ENCODE measurements around the gene SGK1.

GRCh38 chr6:134323698-134324097 is 5.8 kb upstream of the SGK1 start:
- TF ChIP-seq CTCF (IDR thresholded peaks at IDR 0.05) (no peak), EZH2 (IDR thresholded peaks at IDR 0.05) (no peak), EZH2phosphoT487 (IDR thresholded peaks at IDR 0.05) (no peak)
